Neuronal stem cell (in vitro differentiated cells): ENCODE measurements around the gene DOCK9.

Source experiments
- DNase-seq: peaks from one replicate; pipeline ENCODE4 v3.0.0-alpha.2; 2013; ENCODE audit warnings: low spot score
- H2AFZ ChIP-seq: one replicate; pipeline ENCODE4 v1.6.1; 2013; ENCODE audit warnings: mild to moderate bottlenecking, low read length, inconsistent platforms
- H2AK5ac ChIP-seq: 2 replicates; pipeline ENCODE4 v1.6.1; 2013; ENCODE audit warnings: low read depth, mild to moderate bottlenecking, inconsistent platforms, low read length, moderate library complexity, mixed read lengths
- H2BK120ac ChIP-seq: 2 replicates; pipeline ENCODE4 v1.6.1; 2013; ENCODE audit warnings: low read depth, mild to moderate bottlenecking, inconsistent platforms, low read length, moderate library complexity, mixed read lengths
- H2BK12ac ChIP-seq: one replicate; pipeline ENCODE4 v1.6.1; 2013; ENCODE audit warnings: low read length, inconsistent platforms
- H2BK15ac ChIP-seq: 2 replicates; pipeline ENCODE4 v1.6.1; 2013; ENCODE audit warnings: mild to moderate bottlenecking, low read length, inconsistent platforms, mixed read lengths
- H2BK5ac ChIP-seq: one replicate; pipeline ENCODE4 v1.6.1; 2013; ENCODE audit warnings: inconsistent platforms, mild to moderate bottlenecking, low read length, moderate library complexity
- H3K14ac ChIP-seq: one replicate; pipeline ENCODE4 v1.6.1; 2013; ENCODE audit warnings: low read length, inconsistent platforms
- H3K18ac ChIP-seq: 2 replicates; pipeline ENCODE4 v1.6.1; 2013; ENCODE audit warnings: low read length, inconsistent platforms
- H3K23ac ChIP-seq: 2 replicates; pipeline ENCODE4 v1.6.1; 2013; ENCODE audit warnings: low read depth, mild to moderate bottlenecking, mixed read lengths, low read length, inconsistent platforms; ENCODE audit not compliant: poor library complexity
- H3K27ac ChIP-seq: replicated peaks from 3 replicates; pipeline ENCODE4 v1.5.1; 2013; ENCODE audit warnings: low read length, inconsistent platforms
- H3K27me3 ChIP-seq, 3 experiments: 2 replicates each; pipeline ENCODE4 v1.6.1; 2013; ENCODE audit warnings: low read length in 3 of 3, mild to moderate bottlenecking in 2 of 3, inconsistent platforms in 1 of 3, low read depth in 1 of 3, mixed read lengths in 1 of 3, moderate library complexity in 1 of 3; ENCODE audit not compliant: control insufficient read depth in 3 of 3, insufficient read depth in 3 of 3
- H3K36me3 ChIP-seq, 2 donors: replicated peaks in 1 of 2; 2 replicates each; pipeline ENCODE4 v1.6.1; 2013; ENCODE audit warnings: low read length in 2 of 2; ENCODE audit not compliant: control insufficient read depth in 2 of 2, insufficient read depth in 2 of 2
- H3K4ac ChIP-seq: 2 replicates; pipeline ENCODE4 v1.6.1; 2013; ENCODE audit warnings: inconsistent platforms, mild to moderate bottlenecking, low read length, moderate library complexity
- H3K4me1 ChIP-seq, 2 donors: 1 replicate in 1 of 2; 2 replicates in 1 of 2; pipeline ENCODE4 v1.6.1; 2013; ENCODE audit warnings: low read length in 2 of 2, low read depth in 1 of 2; ENCODE audit not compliant: control insufficient read depth in 2 of 2, insufficient read depth in 1 of 2
- H3K4me2 ChIP-seq: one replicate; pipeline ENCODE4 v1.6.1; 2013; ENCODE audit warnings: mild to moderate bottlenecking, low read length, inconsistent platforms; ENCODE audit not compliant: insufficient read depth, poor library complexity, severe bottlenecking
- H3K4me3 ChIP-seq, 2 donors: 2 replicates each; pipeline ENCODE4 v1.5.1; 2013; ENCODE audit warnings: low read length in 2 of 2, mild to moderate bottlenecking in 2 of 2, inconsistent platforms in 1 of 2, moderate library complexity in 1 of 2
- H3K79me1 ChIP-seq: one replicate; pipeline ENCODE4 v1.6.1; 2013; ENCODE audit warnings: low read depth, mild to moderate bottlenecking, inconsistent platforms, low read length, moderate library complexity
- H3K9ac ChIP-seq: one replicate; pipeline ENCODE4 v1.6.1; 2013; ENCODE audit warnings: mild to moderate bottlenecking, low read depth, low read length, inconsistent platforms; ENCODE audit not compliant: poor library complexity
- H3K9me3 ChIP-seq, 2 donors: replicated peaks in 1 of 2; 2 replicates each; pipeline versions ENCODE3 to v1.6.1; 2013; ENCODE audit warnings: low read length in 2 of 2, mild to moderate bottlenecking in 2 of 2, inconsistent platforms in 1 of 2, low read depth in 1 of 2, mixed read lengths in 1 of 2, moderate library complexity in 1 of 2; ENCODE audit not compliant: control insufficient read depth in 2 of 2, insufficient read depth in 1 of 2
- H4K8ac ChIP-seq: one replicate; pipeline ENCODE4 v1.6.1; 2013; ENCODE audit warnings: low read depth, mild to moderate bottlenecking, inconsistent platforms, low read length, moderate library complexity
- H4K91ac ChIP-seq: one replicate; pipeline ENCODE4 v1.6.1; 2013; ENCODE audit warnings: low read length, low read depth, mild to moderate bottlenecking, inconsistent platforms; ENCODE audit not compliant: poor library complexity
- WGBS, 2 donors: extraction: QIAGEN DNeasy Blood & Tissue Kit; methylation state at CpG; one replicate each; pipeline ENCODE4 v1.1.7; 2013; ENCODE audit warnings: missing lambda C conversion rate in 2 of 2, mixed read lengths in 1 of 2; ENCODE audit not compliant: insufficient read length in 2 of 2, insufficient replicate concordance in 1 of 2; ENCODE audit errors: extremely low coverage in 2 of 2; 5-methylcytosine and 5-hydroxymethylcytosine counted together

Gene DOCK9

GRCh38 chr13:98923641-98924397, 54.0 kb downstream of the DOCK9 start:
- no CpG with 5 or more reads among the region's 11 CpGs for WGBS, 2 donors
- no peaks in the 10 kb centered on the region for H3K36me3 ChIP-seq

DNA sequence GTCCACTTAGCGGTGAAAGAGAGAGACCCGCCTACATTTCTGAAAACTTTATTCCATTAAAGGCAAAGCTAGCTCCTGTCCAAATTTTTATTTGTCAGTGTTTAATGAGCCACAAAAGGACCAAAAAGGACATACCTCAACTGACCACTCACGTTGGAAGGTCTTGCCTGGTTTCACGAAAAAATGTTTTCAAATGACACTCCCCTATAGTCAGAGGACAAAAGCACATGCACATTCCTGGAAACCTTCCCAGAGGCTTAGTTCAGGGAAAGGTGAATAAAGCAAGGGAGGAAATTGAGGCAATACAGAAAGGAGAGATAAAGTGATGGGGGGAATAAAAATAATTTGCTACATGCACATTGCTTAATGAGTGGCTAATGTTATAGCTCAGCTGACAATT, 55.6 kb downstream of the DOCK9 start:
- Histone ChIP-seq H3K9ac (no peak overlapping the region), H3K4ac (no peak overlapping the region), H3K27me3 (peaks cover 0 to 2% (median 0%) of the 10 kb centered on the region in 3 experiments), H3K79me1 (no peaks in the 10 kb centered on the region), H2AK5ac (no peak overlapping the region), H4K91ac (no peak overlapping the region), H3K4me3 (no peak overlapping the region), H2AFZ (no peak overlapping the region), H3K4me1 (peaks cover 0 to 9% of the 10 kb centered on the region in 2 donors), H2BK120ac (no peak overlapping the region), H3K36me3 (no peaks in the 10 kb centered on the region), H3K23ac (no peak overlapping the region), H2BK15ac (no peak overlapping the region), H3K4me2 (no peak overlapping the region), H2BK5ac (no peak overlapping the region), H3K14ac (no peak overlapping the region), H3K18ac (no peak overlapping the region), H3K9me3 (peaks cover 0 to 5% of the 10 kb centered on the region in 2 donors), H4K8ac (no peak overlapping the region), H3K27ac (no peak overlapping the region), H2BK12ac (no peak overlapping the region)
- no CpG with 5 or more reads among the region's 4 CpGs for WGBS, 2 donors
- DNase-seq, result no peak

More at GRCh38 chr13:98923641-98924397, 54.0 kb downstream of the DOCK9 start:
- Histone ChIP-seq H3K4me2 (no peak overlapping the region), H3K4ac (no peak overlapping the region), H3K9me3 (peaks cover 0 to 5% of the 10 kb centered on the region in 2 donors), H2AK5ac (no peak overlapping the region), H2BK12ac (no peak overlapping the region), H3K18ac (no peak overlapping the region), H3K9ac (no peak overlapping the region), H2BK15ac (no peak overlapping the region), H3K4me1 (peaks cover 0 to 9% of the 10 kb centered on the region in 2 donors), H2BK5ac (no peak overlapping the region), H3K79me1 (no peaks in the 10 kb centered on the region), H3K23ac (no peak overlapping the region), H3K27ac (no peak overlapping the region), H4K91ac (no peak overlapping the region), H2AFZ (no peak overlapping the region), H4K8ac (no peak overlapping the region), H3K14ac (no peak overlapping the region), H2BK120ac (no peak overlapping the region), H3K27me3 (peaks cover 0 to 2% (median 0%) of the 10 kb centered on the region in 3 experiments), H3K4me3 (no peak overlapping the region)
- DNase-seq, result no peak

GRCh38 chr13:98921786-98922185, 56.1 kb downstream of the DOCK9 start:
- H2BK12ac ChIP-seq, result no peak overlapping the region
- H3K4ac ChIP-seq, result no peak overlapping the region
- no peak overlapping the region for H2BK120ac ChIP-seq
- H3K4me2 ChIP-seq, result no peak overlapping the region
- H3K79me1 ChIP-seq, result no peaks in the 10 kb centered on the region
- H4K91ac ChIP-seq, result peak overlapping the region; percentile 68
- peaks cover 0 to 5% of the 10 kb centered on the region in 2 donors for H3K9me3 ChIP-seq
- no peak overlapping the region for H2BK5ac ChIP-seq
- peak overlapping the region; percentile 27 for H2AK5ac ChIP-seq
- peaks cover 0 to 2% (median 0%) of the 10 kb centered on the region in 3 experiments for H3K27me3 ChIP-seq
- H3K4me1 ChIP-seq, result peaks cover 0 to 9% of the 10 kb centered on the region in 2 donors
- H3K4me3 ChIP-seq, result peak overlapping the region in 1 of 2 donors; percentile 26
- H2BK15ac ChIP-seq, result no peak overlapping the region
- H4K8ac ChIP-seq, result no peak overlapping the region
- no peak overlapping the region for H3K27ac ChIP-seq
- peak overlapping the region; percentile 44 for H3K23ac ChIP-seq
- H3K9ac ChIP-seq, result no peak overlapping the region
- no peaks in the 10 kb centered on the region for H3K36me3 ChIP-seq
- no peak overlapping the region for H2AFZ ChIP-seq
- H3K18ac ChIP-seq, result peak overlapping the region; percentile 25
- H3K14ac ChIP-seq, result peak overlapping the region; percentile 32
- no CpG with 5 or more reads among the region's 5 CpGs for WGBS, 2 donors
- DNase-seq, result no peak

GRCh38 chr13:98921015-98921580, 56.8 kb downstream of the DOCK9 start:
- Histone ChIP-seq H3K14ac (no peak overlapping the region), H3K4me3 (no peak overlapping the region), H3K4ac (no peak overlapping the region), H4K8ac (no peak overlapping the region), H2BK120ac (no peak overlapping the region), H3K36me3 (no peaks in the 10 kb centered on the region), H3K27ac (no peak overlapping the region), H2BK12ac (no peak overlapping the region), H2BK5ac (no peak overlapping the region), H3K79me1 (no peaks in the 10 kb centered on the region), H3K27me3 (peaks cover 0 to 2% (median 0%) of the 10 kb centered on the region in 3 experiments), H3K23ac (no peak overlapping the region), H2AK5ac (no peak overlapping the region), H3K9me3 (peaks cover 0 to 5% of the 10 kb centered on the region in 2 donors), H3K4me2 (no peak overlapping the region), H3K4me1 (peaks cover 0 to 8% of the 10 kb centered on the region in 2 donors), H2AFZ (no peak overlapping the region), H4K91ac (no peak overlapping the region), H2BK15ac (no peak overlapping the region), H3K18ac (no peak overlapping the region), H3K9ac (no peak overlapping the region)
- no peak for DNase-seq
- WGBS, 2 donors, result no CpG with 5 or more reads among the region's 5 CpGs
